Mesothelial cell of epicardium (in vitro differentiated cells): ENCODE measurements around the gene TOLLIP. TPM values are rescaled to one million over a fixed set of nuclear protein-coding genes. Genes with fewer than 3 reads are reported as not detected.
"Not testable (repeated sequence)": the region's sequence is repeated elsewhere in the genome, so short reads cannot be mapped to it uniquely, and the experiment has no call there.

Experiments
- DNase-seq, 2 experiments: peaks; one replicate each; pipeline ENCODE4 v3.0.0; 2021; ENCODE audit warnings: low spot score in 2 of 2; ENCODE audit not compliant: unreplicated experiment in 2 of 2
- H3K27ac Mint-ChIP-seq: 2 replicates; pipeline ENCODE4 v1.8.0; 2021; ENCODE audit warnings: mixed read lengths
- H3K27me3 Mint-ChIP-seq: 2 replicates; pipeline ENCODE4 v1.8.0; 2021; ENCODE audit warnings: low read depth, mixed read lengths
- H3K36me3 Mint-ChIP-seq: 2 replicates; pipeline ENCODE4 v1.8.0; 2021; ENCODE audit warnings: mixed read lengths
- H3K4me1 Mint-ChIP-seq: 2 replicates; pipeline ENCODE4 v1.8.0; 2021; ENCODE audit warnings: mixed read lengths
- H3K4me3 Mint-ChIP-seq: 2 replicates; pipeline ENCODE4 v1.8.0; 2021; ENCODE audit warnings: mild to moderate bottlenecking, moderate library complexity, mixed read lengths
- H3K9me3 Mint-ChIP-seq: 2 replicates; pipeline ENCODE4 v1.8.0; 2021; ENCODE audit warnings: mixed read lengths
- CTCF ChIP-seq: fragments of 200-600 bp; sonication (generic); IDR thresholded peaks from one replicate; pipeline ENCODE4 v1.5.0; 2021; ENCODE audit warnings: antibody characterized with exemption; ENCODE audit not compliant: unreplicated experiment
- total RNA-seq: library from RNA; stranded (reverse); gene quantifications from 3 replicates; pipeline ENCODE4 v1.2.1, GENCODE V29; 2021

The TOLLIP gene
- total RNA-seq, 1 donor from 2014 or later: 43.2 TPM

GRCh38 chr11:1252371-1253102 is 56.9 kb downstream of the TOLLIP start:
- H3K27me3 Mint-ChIP-seq: peaks cover 1% of the 10 kb centered on the region
- no peaks in the 10 kb centered on the region for H3K4me1 Mint-ChIP-seq
- H3K4me3 Mint-ChIP-seq: no peak overlapping the region
- no peak for DNase-seq
- no peak for TF ChIP-seq CTCF
- peaks cover 8% of the 10 kb centered on the region for H3K9me3 Mint-ChIP-seq
- no peak overlapping the region for H3K27ac Mint-ChIP-seq
- peaks cover 5% of the 10 kb centered on the region for H3K36me3 Mint-ChIP-seq

- TF ChIP-seq CTCF: no peak
- peaks cover 5% of the 10 kb centered on the region for H3K36me3 Mint-ChIP-seq
- no peak overlapping the region for H3K4me3 Mint-ChIP-seq
- peaks cover 8% of the 10 kb centered on the region for H3K9me3 Mint-ChIP-seq
- no peak for DNase-seq
- no peaks in the 10 kb centered on the region for H3K4me1 Mint-ChIP-seq
- peaks cover 1% of the 10 kb centered on the region for H3K27me3 Mint-ChIP-seq
- no peak overlapping the region for H3K27ac Mint-ChIP-seq
These were observed 58.1 kb downstream of the TOLLIP start for GRCh38 chr11:1251236-1251770.

- not testable (repeated sequence) for H3K4me1 Mint-ChIP-seq, DNase-seq, H3K27ac Mint-ChIP-seq, H3K27me3 Mint-ChIP-seq, H3K36me3 Mint-ChIP-seq, H3K9me3 Mint-ChIP-seq, H3K4me3 Mint-ChIP-seq
These were observed 59.0 kb downstream of the TOLLIP start for GRCh38 chr11:1250411-1250810.

- not testable (repeated sequence) for H3K9me3 Mint-ChIP-seq, H3K4me1 Mint-ChIP-seq, H3K4me3 Mint-ChIP-seq, H3K27ac Mint-ChIP-seq, H3K36me3 Mint-ChIP-seq, DNase-seq, H3K27me3 Mint-ChIP-seq
These were observed 60.5 kb downstream of the TOLLIP start for GRCh38 chr11:1248951-1249350.

- H3K36me3 Mint-ChIP-seq, DNase-seq, H3K27me3 Mint-ChIP-seq, H3K27ac Mint-ChIP-seq, H3K4me3 Mint-ChIP-seq, H3K4me1 Mint-ChIP-seq: not testable (repeated sequence)
- H3K9me3 Mint-ChIP-seq: peaks cover 13% of the 10 kb centered on the region
These were observed 62.4 kb downstream of the TOLLIP start for GRCh38 chr11:1247026-1247425.

- H3K4me3 Mint-ChIP-seq, H3K27ac Mint-ChIP-seq, H3K36me3 Mint-ChIP-seq, H3K27me3 Mint-ChIP-seq, H3K4me1 Mint-ChIP-seq, DNase-seq: not testable (repeated sequence)
- H3K9me3 Mint-ChIP-seq: peaks cover 16% of the 10 kb centered on the region
These were observed 63.1 kb downstream of the TOLLIP start for GRCh38 chr11:1246301-1246700.

- H3K9me3 Mint-ChIP-seq: peaks cover 11% of the 10 kb centered on the region
- H3K36me3 Mint-ChIP-seq, H3K4me1 Mint-ChIP-seq, DNase-seq, H3K27me3 Mint-ChIP-seq, H3K27ac Mint-ChIP-seq, H3K4me3 Mint-ChIP-seq: not testable (repeated sequence)
These were observed 63.7 kb downstream of the TOLLIP start for GRCh38 chr11:1245717-1246116.

- H3K4me1 Mint-ChIP-seq, H3K36me3 Mint-ChIP-seq, H3K4me3 Mint-ChIP-seq, DNase-seq, H3K27ac Mint-ChIP-seq, H3K27me3 Mint-ChIP-seq: not testable (repeated sequence)
- H3K9me3 Mint-ChIP-seq: peaks cover 11% of the 10 kb centered on the region
These were observed 64.9 kb downstream of the TOLLIP start for GRCh38 chr11:1244557-1244956.

GRCh38 chr11:1243521-1243920 is 65.9 kb downstream of the TOLLIP start:
- H3K4me1 Mint-ChIP-seq, H3K27me3 Mint-ChIP-seq, H3K27ac Mint-ChIP-seq, H3K36me3 Mint-ChIP-seq, H3K4me3 Mint-ChIP-seq, DNase-seq: not testable (repeated sequence)
- peaks cover 11% of the 10 kb centered on the region for H3K9me3 Mint-ChIP-seq

- peaks cover 11% of the 10 kb centered on the region for H3K9me3 Mint-ChIP-seq
- H3K36me3 Mint-ChIP-seq, H3K4me3 Mint-ChIP-seq, H3K4me1 Mint-ChIP-seq, DNase-seq, H3K27ac Mint-ChIP-seq, H3K27me3 Mint-ChIP-seq: not testable (repeated sequence)
These were observed 66.7 kb downstream of the TOLLIP start for GRCh38 chr11:1242751-1243150.
